NAMALWA (cell line): ENCODE data around the gene KMT5B.

Experiments used
- DNase-seq: peaks from one replicate; pipeline ENCODE4 v3.0.0-alpha.2; 2015; ENCODE audit warnings: low spot score

The KMT5B gene

DNA sequence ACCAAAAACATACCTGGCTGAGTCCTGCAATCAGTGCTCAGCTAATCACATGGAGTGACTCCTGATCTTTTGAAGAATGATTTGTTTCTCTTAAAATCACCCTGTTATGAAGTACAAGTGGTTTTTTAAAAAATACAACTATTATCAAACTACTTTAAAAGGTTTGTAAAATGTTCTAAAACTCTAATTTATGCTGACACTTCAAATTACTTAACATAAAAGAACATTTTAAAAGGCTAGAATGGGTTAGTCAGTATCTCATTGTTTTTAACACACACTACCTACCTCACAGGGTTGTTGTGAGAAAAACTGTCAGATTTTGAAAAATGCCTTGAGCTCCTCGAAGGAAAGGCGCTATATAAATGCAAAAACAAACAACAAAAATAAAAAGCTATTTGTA lies 33.2 kb downstream of the KMT5B start:
- no peak for DNase-seq

DNA sequence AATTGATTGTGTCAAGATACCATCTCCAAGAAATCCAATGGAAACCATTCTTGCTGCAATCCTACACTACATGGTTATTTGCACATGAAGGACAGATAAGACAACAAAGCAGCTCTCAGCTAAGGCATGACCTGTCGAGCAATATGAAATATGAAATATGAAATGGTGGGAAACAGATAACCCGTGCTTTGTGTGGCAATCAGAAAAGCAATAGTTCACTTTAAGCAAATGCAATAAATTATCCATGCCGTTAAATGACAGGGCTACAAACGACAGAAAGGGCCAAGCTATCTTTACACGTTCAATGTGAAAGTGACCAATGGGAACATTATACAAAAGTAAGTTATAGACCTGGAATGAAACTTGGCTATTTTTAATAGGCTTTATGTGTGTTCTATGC lies 35.2 kb downstream of the KMT5B start:
- DNase-seq = no peak

DNA sequence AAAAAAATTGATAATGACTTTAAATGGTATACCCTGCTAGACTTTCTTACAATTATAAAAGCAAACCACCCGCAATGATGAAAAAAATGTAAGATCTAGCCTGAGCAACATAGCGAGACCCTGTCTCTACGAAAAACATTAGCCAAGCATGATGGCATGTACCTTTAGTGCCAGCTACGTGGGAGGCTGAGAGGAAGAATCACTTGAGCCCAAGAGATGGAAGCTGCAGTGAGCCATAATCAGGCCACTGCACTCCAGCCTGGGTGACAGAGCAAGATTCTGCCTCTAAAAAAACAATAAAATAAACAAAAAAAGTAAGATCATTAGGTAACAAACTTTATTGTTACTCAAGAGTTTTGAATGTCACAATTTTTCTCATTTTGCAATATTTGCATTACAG lies 39.2 kb downstream of the KMT5B start:
- no peak for DNase-seq

DNA sequence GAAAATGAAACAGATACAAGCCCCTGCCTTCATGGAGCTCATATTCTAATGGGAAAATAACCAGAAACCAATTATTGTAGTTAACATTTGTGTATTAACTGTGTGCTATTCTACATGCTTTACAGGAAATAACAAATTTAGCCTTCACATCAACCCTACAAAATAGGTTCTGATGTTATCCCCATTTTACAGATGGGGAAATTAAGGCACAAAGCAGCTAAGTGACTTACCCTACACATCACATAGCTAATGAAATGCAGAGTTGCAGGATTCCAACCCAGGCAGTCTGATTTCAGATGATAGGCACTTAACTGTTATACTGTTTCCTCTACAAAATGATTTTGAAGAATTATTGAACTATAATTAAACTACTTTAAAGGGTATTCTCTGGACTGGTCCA lies 43.7 kb downstream of the KMT5B start:
- DNase-seq = no peak

DNA sequence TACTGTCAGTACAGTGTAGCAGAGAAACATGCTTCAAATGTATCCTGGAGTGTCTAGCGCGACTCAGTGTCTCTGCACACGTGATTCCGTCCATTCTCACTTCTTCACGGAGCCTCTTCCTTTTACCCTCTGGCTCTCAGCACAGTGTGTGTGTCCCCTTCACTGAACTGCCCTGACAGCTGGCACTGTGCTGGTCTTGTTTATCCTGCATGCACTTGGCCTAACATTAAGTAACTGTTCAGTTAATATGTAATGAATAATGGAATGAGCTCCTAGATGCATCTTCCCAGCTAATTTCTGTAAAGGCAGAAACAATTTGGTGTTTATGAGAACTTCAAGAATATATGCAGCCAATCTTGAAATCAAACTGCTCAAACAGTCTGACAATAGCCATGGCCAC lies 44.4 kb downstream of the KMT5B start:
- no peak for DNase-seq

DNA sequence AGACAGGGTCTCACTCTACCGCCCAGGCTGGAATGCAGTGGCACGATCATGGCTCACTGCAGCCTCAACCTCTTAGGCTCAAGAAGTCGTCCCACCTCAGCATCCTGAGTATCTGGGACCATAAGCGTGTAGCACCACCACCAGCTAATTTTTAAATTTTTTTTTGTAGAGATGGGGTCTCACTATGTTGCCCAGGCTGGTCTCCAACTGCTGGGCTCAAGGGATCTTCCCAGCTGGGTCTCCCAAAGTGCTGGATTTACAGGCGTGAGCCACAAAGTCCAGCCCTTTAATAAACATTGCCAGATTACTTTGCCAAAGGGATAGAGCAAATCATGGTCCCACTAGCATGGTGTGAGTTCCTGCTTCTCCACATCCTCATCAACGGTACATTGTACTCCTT lies 45.6 kb downstream of the KMT5B start:
- no peak for DNase-seq

DNA sequence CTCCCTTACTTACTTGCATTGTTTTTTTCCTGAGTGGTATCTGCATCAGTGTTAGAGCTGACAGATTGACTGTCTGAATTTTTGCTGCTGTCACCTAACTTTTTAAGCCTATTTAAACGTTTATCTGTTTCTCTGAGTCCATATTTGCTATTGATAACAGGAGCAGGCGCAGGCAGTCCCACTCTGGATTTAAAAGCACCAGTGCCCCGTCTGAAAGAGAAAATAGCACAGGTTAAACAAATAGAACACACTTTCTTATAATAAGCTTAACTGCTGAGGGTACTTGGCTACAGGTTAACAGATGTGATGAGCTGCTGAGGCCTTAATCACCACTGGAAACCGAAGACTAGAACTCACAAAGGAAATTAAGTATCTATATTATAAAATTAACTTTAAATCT lies 46.1 kb downstream of the KMT5B start:
- no peak for DNase-seq

DNA sequence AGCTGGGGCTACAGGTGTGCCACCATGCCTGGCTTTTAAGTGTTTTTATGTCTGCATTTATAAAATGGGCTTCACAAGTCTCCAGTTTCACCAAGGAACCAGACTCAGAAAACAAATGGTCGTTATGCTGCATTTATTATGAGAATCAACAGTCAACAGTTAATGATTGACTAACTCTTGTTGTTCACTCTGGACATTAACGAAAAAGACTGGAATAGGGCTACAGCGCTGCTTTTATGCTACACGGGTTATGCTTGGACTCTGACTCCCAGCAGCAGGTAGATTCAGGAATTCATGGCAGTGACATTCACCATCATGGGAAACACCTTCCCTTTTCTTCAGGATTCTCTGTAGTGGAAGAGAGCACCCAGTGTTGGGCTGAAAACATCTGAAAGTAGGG lies 47.5 kb downstream of the KMT5B start:
- DNase-seq = no peak

DNA sequence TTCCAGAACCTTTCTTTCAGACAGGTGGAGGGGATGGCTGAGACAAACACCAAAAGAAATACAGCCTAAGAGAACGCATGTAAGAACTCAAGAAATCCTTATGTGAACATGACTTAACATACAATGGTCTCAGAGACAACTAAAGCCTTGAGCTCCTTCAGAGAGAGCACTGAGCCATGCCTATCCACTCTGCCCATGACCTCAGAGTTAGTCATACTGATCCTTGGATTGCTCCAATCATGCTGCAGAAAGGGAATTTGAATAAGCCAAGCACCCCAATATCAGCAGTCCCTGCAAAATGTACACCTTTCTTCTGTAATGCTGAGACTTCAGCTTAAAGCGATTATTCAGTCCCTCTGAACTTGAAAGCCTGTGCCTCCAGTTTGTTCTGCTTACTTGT lies 48.7 kb downstream of the KMT5B start:
- no peak for DNase-seq

DNA sequence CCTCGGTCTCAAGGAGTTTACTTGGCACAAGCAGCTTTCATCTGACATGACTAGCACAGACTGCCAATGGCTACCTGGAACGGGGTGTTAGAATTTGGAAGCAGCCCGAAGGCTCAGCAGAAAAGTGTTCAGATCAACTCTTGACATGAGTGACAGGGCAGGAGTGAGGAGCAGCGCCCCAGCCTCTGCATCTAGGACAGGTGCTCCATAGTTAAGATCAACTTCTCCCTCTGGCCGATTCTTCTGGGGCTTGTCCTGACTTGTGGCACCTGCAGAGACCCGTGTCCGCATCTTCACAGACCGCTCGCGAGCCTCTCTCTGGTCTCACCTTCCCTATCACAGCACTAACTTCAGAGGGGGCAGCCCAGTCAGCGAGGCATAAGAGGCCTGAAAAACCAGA lies 49.4 kb downstream of the KMT5B start:
- no peak for DNase-seq

DNA sequence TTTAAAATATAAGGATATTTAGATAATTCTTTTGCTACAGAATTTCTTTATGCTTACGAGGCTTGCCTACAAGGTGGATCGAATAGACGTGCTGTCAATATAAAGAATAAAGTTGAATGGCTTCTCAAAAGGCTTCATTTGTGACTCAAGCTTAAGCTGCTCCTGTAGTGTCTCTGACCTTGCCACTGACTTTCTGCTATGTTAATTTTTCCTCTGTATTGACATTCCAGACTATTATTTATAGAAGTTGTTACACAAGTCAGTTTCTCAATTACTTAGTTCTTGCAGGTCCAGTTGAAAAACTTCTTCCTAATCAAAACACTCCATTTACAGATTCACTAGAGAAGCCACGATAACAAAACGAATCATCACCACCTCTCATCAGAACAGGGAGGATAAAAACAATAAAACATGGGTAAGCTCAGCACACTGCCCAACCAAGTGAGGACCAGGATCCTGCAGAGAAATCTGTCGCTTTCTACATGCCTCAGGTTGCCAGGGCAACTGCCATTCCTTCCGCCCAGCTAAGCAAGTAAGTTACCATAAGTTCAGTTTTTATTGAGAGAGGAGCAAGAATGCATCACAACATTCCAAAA lies 52.9 kb downstream of the KMT5B start:
- DNase-seq = no peak

DNA sequence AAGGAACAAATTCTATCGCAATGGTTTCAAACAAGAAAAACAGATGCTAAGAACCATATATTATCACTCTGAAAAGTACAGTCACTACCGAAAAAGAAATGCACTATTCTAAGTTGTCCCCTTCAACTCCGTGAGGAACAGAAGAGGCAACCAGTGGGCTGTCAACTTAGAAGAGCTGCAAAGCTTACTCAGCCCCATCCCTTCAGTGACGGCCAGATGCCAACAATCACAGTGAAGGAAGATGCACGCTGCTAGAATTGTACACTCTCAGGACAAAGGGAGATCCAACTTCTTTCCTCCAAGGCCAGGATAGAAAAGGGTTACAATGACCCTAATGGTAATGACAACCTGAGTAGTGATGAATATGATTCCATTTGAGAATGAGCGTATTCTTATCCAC lies 53.4 kb downstream of the KMT5B start:
- DNase-seq = no peak

DNA sequence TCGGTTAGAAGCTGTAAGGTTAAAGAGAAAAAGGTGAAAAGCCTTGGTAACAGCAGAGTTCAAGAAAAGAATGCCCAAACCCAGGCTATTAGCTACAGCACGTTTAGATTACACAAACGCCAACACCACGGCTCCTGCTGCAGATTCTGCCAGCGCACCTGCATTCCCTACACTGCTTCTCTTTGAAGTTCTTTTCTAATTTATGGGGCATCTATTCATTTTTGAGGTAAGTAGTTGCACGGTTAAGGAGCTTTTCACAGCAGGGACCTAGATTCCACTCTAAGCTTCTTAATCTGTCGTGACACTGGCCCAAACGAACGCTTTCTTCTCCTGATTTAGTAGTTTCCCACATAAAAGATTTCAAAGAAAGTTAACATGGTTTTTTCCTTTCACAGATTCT lies 53.9 kb downstream of the KMT5B start:
- no peak for DNase-seq

DNA sequence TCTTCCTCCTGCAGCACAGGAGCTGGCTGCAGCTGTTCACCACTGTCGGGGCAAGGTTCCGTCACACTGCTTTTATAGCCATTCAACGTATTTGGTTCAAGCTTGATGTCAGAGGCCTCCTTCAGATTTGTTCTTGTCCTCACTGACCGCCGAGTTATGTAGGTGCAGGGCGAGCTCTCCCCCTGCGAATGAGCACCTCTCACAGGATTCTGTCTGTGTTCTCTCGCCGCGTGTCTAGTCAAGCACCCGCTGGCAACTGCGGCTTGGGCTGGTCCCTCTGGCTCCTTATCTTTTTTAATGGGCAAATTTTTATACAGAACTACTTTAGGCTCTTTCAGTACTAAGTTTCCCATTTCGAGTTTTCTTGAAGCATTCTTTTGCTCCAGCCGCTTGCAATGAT lies 54.5 kb downstream of the KMT5B start:
- DNase-seq = no peak

DNA sequence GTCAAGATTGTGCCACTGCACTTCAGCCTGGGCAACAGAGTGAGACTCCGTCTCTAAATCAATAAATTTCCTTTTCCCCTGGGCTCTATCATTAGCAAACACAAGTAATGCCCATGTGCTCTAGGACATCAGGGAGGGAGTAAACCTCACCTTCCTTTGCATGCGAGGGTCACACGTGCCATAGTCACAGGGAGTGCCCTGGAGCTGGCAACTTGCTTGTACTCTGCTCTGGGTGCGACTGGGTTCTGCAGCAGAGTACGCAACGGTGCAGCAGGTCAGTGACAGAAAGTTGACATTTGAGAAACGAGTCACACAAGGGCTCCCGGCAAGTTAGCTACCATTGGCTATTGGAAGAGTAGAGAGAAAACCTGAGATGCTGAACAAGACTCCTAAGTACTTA lies 59.4 kb downstream of the KMT5B start:
- no peak for DNase-seq

DNA sequence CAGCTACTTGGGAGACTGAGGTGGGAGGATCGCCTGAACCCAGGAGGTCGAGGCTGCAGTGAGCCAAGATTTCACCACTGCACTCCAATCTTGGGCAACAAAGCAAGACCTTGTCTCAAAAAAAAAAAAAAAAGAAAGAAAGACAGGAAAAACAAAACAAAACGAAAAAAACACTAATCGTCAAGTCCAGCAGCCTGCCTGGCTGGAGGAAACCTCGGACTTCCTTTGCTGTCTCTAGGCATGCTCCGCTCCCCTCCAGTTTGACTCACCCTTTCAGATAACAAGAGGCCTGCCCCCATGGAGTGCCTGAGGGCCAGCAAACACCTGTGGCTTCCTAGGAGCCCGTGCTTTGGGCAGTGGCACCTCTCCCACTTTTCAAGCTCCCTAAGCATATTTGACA lies 63.1 kb downstream of the KMT5B start:
- DNase-seq = no peak

DNA sequence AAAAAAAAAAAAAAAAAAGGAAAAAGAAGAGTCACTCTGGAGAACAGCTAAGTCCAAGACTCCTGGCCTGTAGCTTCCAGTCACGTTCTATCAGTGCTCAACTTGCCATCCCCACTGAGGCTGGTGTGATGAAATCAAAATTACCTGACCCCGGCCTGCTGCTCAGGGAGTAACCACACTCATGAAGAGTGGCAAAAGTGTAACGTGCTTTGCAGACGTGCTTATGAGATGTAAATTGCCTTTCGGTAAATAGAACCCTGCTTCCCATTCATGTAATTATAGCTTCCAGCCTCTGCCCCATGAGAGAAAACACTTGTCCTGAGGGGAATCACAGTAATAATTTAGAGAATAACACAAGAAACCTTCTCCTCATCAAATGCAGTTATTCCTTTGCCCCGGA lies 63.7 kb downstream of the KMT5B start:
- no peak for DNase-seq

DNA sequence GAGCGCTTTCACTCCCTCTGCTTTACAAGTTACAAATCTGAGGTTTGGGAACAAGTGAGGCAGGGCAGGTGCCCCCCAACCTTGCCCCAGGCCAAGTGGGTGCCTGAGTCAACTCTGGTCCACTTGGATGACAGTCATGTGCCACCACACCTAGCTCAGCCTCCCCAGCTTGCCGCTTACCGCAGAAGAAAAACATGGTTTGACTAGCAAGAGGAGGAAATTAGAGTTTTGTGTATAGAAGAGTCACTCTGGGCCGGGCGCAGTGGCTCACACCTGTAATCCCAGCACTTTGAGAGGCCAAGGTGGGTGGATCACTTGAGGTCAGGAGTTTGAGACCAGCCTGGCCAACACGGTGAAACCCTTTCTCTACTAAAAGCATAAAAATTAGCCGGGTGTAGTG lies 64.2 kb downstream of the KMT5B start:
- DNase-seq = no peak

DNA sequence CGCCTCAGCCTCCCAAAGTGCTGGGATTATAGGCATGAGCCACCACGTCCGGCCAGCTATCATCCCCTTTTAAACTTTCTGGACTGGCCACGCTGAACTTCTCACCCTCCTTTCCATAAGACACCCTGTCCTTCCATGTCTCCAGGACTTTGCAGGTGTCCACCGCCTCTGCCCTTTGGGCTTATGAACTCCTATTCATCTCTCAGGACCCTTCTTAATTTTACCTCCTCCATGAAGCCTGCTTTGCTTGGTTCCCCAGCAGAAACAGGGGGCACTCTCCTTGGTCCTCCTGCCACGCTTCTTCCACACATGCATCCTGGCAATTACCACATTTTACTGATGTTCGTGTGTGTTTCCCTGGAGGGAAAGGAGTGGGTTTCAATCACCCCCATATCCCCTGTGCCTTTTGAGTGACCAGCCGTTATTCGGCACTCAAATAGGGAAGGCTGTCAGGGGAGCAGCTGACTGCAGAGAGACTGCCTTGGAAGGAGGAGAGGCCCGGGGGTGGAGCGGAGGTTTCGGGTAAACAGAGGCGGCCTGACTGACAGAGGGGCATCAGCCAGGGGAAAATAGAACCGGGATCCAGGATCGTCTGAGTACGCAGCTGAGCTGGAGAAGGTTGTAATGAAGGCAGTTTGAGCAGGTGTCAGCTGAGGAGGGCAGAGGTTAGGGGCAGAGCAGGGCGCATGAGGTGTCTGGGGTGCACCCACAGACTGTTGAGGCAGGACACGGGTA lies 64.9 kb downstream of the KMT5B start:
- no peak for DNase-seq

DNA sequence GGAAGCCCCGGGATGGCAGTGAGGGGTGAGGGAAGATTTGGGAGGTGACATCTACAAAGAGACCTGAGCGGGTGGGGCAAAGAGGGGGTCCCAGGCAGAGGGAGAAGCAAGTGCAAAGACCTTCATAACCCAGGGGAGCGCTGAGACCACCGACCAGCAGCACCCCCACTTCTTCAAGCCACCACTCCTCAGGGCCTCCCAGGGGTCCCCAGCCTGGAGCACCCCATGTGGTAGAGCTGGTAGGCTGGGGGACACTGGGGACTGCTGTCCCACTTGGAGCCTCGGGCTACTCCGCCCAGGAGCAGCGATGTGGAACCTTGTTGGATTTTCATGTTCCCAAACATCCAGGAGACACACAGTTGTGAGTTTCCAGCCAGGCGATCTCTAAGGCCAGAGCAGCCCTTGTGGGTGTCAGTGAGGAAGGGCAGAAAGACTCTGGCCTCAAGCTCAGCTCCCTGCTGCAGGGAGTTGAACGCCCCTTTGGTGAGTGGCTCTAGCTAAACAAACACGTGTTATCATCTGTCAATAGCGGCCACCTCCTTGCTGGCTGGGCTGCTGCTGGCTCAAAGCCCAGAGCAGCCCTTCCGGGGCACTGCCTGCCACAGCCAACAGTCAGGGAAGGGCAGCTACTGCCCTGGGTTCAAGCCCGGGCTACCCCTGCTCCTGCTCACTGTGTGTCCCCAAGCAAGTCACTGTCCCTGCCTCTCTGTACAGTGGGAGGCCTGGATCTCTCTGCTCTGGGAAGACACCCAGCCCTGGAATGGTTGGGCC lies 66.2 kb downstream of the KMT5B start:
- peak; percentile 15 for DNase-seq

DNA sequence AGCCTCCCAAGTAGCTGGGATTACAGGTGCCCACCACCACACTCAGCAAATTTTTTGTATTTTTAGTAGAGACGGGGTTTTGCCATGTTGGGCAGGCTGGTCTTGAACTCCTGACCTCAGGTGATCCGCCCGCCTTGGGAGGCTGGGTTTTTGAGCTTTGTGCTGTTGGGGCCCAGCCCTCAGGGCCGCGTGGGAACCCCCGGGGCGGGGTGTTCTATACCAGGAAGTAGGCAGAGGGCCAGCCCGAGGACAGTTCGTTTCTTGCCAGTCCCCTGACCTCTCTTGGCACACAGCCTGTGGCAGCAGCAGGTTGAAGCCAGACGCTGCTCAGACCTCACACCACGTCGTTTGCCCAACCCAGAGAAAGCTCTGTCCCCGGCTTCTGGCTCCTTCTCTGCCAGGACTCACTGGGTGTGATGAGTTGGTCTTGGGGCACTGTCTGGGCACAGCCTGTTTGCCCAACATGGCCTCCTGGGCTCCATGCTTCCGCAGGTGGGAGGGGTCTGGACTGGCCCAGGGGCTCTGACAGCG lies 67.0 kb downstream of the KMT5B start:
- no peak for DNase-seq

DNA sequence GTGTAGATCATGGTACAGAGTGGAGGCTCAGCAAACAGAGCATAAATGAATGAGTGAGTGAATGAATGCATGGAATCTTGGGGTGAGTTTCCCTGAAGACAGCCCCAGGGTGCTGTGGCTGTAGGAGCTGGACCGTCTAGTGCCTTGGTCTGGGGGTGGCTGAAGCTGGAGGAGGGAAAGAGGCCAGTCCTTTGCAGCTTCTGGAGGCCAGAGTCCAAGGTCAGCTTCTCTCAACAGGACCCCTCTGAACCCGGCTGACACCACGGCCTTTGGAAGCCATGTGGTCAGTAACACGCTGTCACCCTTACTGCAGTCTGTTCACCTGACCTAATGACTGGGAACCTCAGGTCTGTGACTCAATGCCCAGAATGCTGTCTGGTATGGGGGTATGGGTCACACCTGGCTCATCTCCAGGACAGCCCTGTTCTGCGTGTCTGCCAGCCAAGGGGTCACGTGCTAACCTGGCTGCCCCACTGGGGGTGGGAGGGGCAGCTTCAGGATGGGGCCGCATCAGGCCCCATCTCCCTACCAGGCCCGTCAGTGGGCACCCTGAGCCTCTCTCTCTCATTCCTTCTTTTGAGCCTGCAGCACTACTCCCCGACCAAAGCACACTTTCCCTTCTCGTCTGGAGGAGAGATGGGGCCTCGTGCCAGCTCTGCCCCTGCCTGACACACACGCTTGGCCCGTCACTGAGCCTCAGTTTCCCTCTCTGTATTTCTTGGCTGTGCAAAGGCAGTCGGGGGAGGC lies 67.8 kb downstream of the KMT5B start:
- no peak for DNase-seq

DNA sequence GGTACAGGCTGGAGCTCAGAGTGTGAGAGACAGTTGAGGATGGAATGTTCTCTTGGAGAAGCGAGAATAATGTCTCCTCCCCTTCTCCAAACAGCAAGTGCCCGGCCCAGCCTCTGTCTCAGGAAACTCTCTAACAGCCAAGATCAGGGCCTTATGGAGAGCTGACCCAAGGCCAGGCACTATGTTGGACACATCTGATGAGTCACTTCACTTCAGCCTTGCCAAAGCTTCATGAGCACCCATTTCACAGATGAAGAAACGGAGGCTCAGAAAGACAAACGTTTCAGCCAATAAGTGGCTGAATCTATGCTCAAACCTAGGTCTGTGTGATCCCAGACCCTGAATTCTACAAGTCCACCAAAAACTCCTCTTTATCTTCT lies 69.8 kb downstream of the KMT5B start:
- DNase-seq = no peak
